GM19099 (cell line): ENCODE data around the gene MTF2.

Source experiments
- POLR2A ChIP-seq: IDR thresholded peaks from 3 replicates; pipeline ENCODE4 v1.6.1; 2011; ENCODE audit warnings: low read depth; ENCODE audit not compliant: insufficient read length; ENCODE audit errors: extremely low read depth

MTF2 gene

DNA sequence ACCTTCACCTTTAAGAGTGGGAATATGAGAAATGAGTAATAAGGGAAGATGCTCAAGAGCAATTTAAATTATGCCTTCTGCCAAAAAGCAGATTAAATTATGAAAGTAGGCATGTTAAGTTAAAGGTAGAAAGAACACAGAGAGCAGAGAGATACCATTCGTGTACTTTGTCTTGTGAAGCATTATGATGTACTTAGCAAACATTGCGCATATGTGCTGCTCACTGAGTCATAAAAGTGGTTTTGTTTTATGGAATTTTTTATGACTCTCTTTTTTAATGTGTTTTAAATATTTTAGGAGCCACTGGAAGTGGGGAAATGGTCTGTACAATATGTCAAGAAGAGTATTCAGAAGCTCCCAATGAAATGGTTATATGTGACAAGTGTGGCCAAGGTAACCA, 35.3 kb downstream of the MTF2 start:
- no peak for TF ChIP-seq POLR2A

DNA sequence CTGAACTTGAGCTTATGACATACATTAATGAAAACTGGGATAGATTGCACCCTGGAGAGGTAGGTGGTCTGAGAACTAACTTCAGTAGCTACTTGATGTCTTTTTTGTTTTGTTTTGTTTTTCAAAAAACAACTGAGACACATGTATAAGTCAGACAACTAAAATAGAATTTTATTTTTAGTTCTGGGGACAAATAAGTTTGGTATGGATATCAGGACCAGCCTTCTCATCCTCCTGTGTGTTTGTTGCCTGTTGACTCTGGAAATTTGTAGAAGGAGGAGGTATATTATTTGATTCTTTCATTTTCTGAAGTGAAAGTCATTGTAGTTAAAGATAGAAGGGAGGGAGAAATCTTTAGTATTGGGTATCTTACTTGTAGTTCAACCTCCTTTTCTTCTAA, 41.5 kb downstream of the MTF2 start:
- TF ChIP-seq POLR2A, result no peak

- no peak for TF ChIP-seq POLR2A
Measured at GRCh38 chr1:93123201-93123783, 44.2 kb downstream of the MTF2 start.

- TF ChIP-seq POLR2A, result no peak
Measured at GRCh38 chr1:93124556-93125355, 45.7 kb downstream of the MTF2 start.

- no peak for TF ChIP-seq POLR2A
Measured at GRCh38 chr1:93129507-93130099, 50.5 kb downstream of the MTF2 start.

- no peak for TF ChIP-seq POLR2A
Measured at GRCh38 chr1:93132638-93133037, 53.6 kb downstream of the MTF2 start.

DNA sequence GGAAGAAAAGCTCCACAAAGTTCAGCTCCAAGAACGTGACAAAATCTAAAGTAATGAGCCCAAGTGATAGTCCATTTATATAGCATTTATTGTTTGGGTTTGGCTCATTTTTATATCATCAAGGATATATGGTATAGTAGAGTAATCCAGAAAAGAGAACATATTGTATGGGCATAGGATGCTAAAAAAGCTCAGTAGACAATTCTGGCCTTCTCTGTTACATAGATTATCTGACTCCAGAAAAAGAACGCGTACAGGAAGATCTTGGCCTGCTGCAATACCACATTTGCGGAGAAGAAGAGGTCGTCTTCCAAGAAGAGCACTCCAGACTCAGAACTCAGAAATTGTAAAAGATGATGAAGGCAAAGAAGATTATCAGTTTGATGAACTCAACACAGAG, 57.4 kb downstream of the MTF2 start:
- no peak for TF ChIP-seq POLR2A

GRCh38 chr1:93137604-93138292, 58.7 kb downstream of the MTF2 start:
- no peak for TF ChIP-seq POLR2A

DNA sequence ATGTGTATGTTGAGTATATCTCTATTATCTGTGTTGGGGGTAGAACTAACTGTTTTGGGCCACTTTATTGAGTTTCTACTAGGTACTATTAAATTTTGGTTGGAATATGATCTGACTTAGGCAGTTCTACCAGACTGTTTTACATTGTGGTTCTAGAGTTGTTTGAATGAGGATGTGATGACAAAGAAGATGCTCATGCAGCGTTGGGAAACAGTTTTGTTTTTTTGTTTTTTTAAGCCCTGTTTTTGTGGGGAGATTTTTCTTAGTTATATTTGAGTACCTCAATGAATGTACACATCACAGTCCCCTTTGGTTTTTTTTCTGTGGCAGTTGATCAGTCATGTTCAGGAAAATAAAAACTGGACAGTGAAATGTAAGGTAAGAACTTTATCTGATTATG, 61.0 kb downstream of the MTF2 start:
- TF ChIP-seq POLR2A, result no peak

GRCh38 chr1:93142161-93142560, 63.1 kb downstream of the MTF2 start:
- TF ChIP-seq POLR2A, result no peak

DNA sequence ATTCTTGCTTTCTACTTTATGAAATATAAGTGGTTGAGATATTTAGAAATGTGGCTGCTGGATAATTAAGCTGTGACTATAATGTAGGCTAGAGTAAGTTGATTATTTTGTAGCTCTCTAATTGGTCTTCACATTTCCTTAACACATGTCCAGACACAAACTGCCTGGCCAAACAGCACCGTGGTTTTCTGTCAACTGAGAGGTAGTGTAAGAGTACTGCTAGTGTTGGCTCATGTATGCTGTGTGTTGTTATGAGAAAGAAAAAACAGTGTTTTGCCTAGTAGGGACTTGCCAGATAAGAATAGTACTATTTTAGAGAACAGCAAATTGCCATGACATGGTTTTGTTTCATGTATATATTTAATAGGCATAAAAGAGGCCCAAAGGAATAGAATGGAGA, 64.1 kb downstream of the MTF2 start:
- no peak for TF ChIP-seq POLR2A

DNA sequence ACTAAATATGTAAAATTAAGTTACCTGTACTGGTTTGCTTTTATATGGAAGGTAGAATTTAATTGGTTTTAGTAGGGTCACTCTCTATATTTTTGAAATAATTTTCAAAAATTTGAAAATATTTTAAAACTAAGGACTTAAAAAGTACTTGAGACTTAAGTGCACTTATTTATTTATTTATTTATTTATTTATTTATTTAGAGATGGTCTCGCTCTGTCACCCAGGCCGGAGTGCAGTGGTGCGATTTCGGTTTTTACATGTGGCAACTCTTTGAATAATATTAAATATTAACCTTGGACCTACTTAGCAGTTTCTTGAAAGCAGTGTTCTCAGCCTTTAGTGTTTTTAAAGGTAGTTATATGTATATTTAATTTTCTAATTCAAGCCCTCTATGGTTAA, 64.7 kb downstream of the MTF2 start:
- TF ChIP-seq POLR2A, result no peak

GRCh38 chr1:93148001-93148400, 68.9 kb downstream of the MTF2 start:
- TF ChIP-seq POLR2A, result no peak

- TF ChIP-seq POLR2A, result no peak
Measured at GRCh38 chr1:93150729-93151128, 71.6 kb downstream of the MTF2 start.

- TF ChIP-seq POLR2A, result no peak
Measured at GRCh38 chr1:93151474-93151873, 72.4 kb downstream of the MTF2 start.

DNA sequence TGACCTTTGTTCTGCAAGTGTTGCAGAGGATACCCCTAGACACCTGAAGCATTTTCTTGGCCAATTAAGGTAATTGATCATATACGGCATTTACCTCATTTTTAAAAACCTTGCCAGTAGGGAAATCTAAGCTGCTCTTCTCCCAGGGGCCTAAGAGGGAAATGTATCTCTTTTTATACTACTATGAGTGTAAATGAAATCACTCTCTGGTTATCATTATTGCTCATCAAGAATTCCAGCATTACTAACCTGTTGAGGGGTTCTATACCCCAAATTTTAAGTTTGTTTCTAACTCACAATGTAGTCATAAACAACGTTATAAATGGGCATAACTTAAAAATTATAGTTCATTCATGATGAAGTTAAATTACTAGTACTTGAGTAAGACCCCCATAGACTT, 73.8 kb downstream of the MTF2 start:
- no peak for TF ChIP-seq POLR2A
